Colonic mucosa (tissue), 4 donors: ENCODE measurements around the gene BCL2L1. TPM values are rescaled to one million over a fixed set of nuclear protein-coding genes. Genes with fewer than 3 reads are reported as not detected.

Experiments
- DNase-seq: peaks from one replicate; pipeline ENCODE4 v3.0.0-alpha.2; 2020
- H3K27ac ChIP-seq: fragments of 200-600 bp; one replicate; pipeline ENCODE4 v1.8.0; 2021
- H3K27me3 ChIP-seq: fragments of 200-600 bp; one replicate; pipeline ENCODE4 v1.8.0; 2021
- H3K36me3 ChIP-seq: fragments of 200-600 bp; one replicate; pipeline ENCODE4 v1.8.0; 2021
- H3K4me1 ChIP-seq: fragments of 200-600 bp; one replicate; pipeline ENCODE4 v1.8.0; 2021; ENCODE audit warnings: mild to moderate bottlenecking
- H3K4me3 ChIP-seq: fragments of 200-600 bp; one replicate; pipeline ENCODE4 v1.8.0; 2021
- H3K9ac ChIP-seq, 2 donors: one replicate each; pipeline ENCODE4 v1.7.0; 2013; ENCODE audit warnings: control low read depth in 2 of 2, low read depth in 2 of 2, low read length in 2 of 2
- H3K9me3 ChIP-seq: fragments of 200-600 bp; one replicate; pipeline ENCODE4 v1.8.0; 2021
- intact Hi-C: fragments of 100-400 bp; cut with DNase I; formaldehyde crosslinking; loops from one replicate; pipeline ENCODE4 v1.14.1; 2022
- total RNA-seq, 2 donors: library from RNA; stranded (reverse); fragmentation: NEBNext Ultra II Directional in 1 of 2; extraction: Animal tissue kit (Norgen Biotek cat#: 25700) in 1 of 2; gene quantifications; one replicate each; pipeline ENCODE4 v1.2.1, GENCODE V29; 2021
- TF ChIP-seq, protein P1 (sequence below): fragments of 200-600 bp; IDR thresholded peaks from one replicate; pipeline ENCODE4 v1.8.0; 2022; ENCODE audit warnings: antibody characterized with exemption, mild to moderate bottlenecking
- donor health status: healthy.
- donor health status: DM: no; HTN: no; CAD: no.
- donor health status: DM: no; HTN: no; CAD: no.

Gene BCL2L1
- total RNA-seq, 2 donors from 2014 or later: 55.9 to 59.4 TPM

DNA sequence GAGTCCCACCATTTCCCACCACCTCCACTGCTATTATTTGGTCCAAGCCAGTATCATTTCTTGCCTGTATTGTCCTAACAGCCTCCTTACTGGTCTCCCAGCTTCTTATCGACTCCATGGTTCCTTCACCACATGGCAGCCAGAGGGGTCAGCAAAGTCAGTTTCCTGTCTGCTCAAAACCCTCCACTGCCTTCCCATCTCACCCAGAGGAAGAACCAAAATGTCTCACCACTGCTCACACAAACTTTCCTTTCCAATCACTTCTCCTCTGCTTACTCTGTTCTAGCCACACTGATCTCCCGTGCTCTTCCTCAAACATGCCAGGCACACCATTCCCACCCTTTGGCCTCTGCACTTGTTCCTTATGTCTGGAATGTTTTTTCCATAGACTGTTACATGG is 39.7 kb downstream of the BCL2L1 start:
- intact Hi-C loops: no loop called here
- Histone ChIP-seq H3K4me1 (no peaks in the 10 kb centered on the region), H3K4me3 (no peak overlapping the region), H3K9ac (no peak overlapping the region), H3K9me3 (no peaks in the 10 kb centered on the region), H3K36me3 (no peaks in the 10 kb centered on the region), H3K27ac (no peak overlapping the region), H3K27me3 (no peaks in the 10 kb centered on the region)
- TF ChIP-seq, protein P1, sequence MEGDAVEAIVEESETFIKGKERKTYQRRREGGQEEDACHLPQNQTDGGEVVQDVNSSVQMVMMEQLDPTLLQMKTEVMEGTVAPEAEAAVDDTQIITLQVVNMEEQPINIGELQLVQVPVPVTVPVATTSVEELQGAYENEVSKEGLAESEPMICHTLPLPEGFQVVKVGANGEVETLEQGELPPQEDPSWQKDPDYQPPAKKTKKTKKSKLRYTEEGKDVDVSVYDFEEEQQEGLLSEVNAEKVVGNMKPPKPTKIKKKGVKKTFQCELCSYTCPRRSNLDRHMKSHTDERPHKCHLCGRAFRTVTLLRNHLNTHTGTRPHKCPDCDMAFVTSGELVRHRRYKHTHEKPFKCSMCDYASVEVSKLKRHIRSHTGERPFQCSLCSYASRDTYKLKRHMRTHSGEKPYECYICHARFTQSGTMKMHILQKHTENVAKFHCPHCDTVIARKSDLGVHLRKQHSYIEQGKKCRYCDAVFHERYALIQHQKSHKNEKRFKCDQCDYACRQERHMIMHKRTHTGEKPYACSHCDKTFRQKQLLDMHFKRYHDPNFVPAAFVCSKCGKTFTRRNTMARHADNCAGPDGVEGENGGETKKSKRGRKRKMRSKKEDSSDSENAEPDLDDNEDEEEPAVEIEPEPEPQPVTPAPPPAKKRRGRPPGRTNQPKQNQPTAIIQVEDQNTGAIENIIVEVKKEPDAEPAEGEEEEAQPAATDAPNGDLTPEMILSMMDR: no peak
- DNase-seq: no peak

DNA sequence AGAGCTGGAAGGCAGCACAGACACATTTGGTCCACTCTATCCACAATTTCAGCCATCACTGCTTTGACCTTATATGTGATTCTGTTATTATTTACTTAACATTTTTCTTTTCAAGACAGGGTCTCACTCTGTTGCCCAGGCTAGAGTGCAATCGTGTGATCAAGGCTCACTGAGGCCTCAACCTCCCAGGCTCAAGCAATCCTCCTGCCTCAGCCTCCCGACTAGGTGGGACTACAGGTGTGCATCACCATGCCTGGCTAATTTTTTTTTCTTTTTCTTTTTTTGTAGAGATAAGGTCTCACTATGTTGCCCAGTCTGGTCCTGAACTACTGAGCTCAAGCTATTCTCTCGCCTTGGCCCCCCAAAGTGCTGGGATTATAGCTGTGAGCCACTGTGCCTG is 40.3 kb downstream of the BCL2L1 start:
- Histone ChIP-seq H3K9me3 (no peaks in the 10 kb centered on the region), H3K27ac (no peak overlapping the region), H3K4me3 (no peak overlapping the region), H3K36me3 (no peaks in the 10 kb centered on the region), H3K27me3 (no peaks in the 10 kb centered on the region), H3K9ac (no peak overlapping the region), H3K4me1 (no peaks in the 10 kb centered on the region)
- DNase-seq: no peak
- TF ChIP-seq, protein P1: no peak
- intact Hi-C loops: no loop called here

DNA sequence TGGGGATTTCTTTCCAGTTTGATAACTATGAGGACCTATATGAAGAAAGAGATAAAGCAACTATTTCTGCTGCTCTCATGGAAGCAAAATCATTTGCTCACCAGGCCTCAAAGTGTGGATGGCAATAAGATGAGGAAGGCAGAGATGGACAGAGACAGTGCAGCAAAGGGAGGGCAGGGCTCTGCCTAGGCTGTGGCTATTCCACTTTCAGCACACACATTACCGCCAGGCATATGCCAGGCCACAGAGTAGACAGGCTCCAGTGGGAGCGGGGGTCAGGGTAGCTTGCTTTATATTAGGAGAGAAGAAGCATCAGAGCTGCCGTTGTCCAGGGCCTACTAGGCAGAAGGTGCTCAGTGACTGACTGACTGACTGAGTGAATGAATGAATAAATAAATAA is 40.9 kb downstream of the BCL2L1 start:
- TF ChIP-seq, protein P1: no peak
- no peaks in the 10 kb centered on the region for H3K27me3 ChIP-seq
- H3K9ac ChIP-seq: no peak overlapping the region
- no peak overlapping the region for H3K27ac ChIP-seq
- DNase-seq: no peak
- no peaks in the 10 kb centered on the region for H3K36me3 ChIP-seq
- H3K4me3 ChIP-seq: no peak overlapping the region
- no peaks in the 10 kb centered on the region for H3K9me3 ChIP-seq
- H3K4me1 ChIP-seq: no peaks in the 10 kb centered on the region
- intact Hi-C loops: no loop called here

DNA sequence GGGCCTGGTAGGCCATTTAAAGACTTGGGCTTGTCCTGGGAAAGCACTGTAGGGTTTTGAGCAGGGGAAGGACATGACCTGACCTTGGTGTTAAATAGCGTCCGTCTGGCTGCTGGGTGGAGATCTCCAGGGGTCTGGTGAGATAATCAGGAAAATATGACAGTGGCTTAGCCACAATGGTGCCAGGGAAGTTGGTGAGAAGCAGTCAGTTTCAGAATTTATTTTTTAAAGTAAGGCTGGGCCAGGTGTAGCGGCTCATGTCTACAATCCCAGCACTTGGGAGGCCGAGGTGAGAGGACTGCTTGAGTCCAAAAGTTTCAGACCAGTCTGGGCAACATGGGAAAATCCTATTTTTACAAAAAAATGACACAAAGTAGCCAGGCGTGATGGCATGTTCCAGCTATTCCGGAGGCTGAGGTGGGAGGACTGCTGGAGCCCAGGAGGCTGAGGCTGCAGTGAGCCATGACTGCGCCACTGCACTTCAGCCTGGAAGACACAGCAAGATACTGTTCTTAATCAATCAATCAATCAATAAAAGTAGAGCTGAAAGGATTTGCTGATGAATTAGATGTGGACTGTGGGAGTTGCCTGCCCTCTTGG is 41.4 kb downstream of the BCL2L1 start:
- Histone ChIP-seq H3K9me3 (no peaks in the 10 kb centered on the region), H3K4me3 (no peak overlapping the region), H3K9ac (no peak overlapping the region), H3K36me3 (no peaks in the 10 kb centered on the region), H3K4me1 (no peaks in the 10 kb centered on the region), H3K27me3 (no peaks in the 10 kb centered on the region), H3K27ac (no peak overlapping the region)
- no peak for DNase-seq
- TF ChIP-seq, protein P1: no peak
- intact Hi-C loops: no loop called here

DNA sequence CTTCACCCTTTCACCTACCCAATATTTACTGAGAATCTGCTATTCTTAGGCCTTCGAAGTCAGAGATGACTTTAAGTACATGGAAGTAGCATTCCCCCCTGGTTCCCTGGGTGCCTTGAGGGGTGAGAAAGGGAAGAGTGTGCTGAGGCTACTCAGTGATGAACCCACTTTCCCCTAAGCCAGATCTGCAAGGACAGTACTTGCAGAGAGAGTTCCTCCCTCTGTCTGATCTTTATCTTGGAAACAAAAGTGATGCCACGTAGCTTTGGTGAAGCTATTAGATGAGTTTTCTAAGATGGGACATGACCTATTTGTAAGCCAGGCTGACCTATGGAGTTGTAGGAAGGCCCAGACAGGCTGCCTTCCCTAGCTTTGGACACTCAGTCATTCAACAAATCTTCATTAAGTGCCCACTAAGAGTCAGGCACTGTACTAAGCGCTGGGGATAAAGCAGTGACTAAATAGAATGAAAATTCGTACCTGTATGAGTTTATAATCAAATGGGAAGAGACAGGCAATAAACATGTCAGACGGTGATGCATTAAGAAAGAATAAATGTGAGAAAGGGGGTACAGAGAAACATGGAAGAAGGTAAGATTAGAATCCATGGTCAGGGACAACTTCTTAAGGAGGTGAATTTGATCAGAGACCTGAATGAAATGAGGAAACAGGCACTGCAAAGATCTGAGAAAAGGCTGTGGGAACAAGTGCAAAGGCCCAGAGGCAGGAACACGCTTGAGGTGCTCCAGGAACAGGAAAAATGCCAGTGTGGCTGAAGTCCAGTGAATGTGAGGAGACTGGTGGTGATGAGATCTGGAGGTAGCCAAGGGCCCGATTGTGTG is 42.2 kb downstream of the BCL2L1 start:
- no peak overlapping the region for H3K27ac ChIP-seq

More for the DNA sequence above, 42.2 kb downstream of the BCL2L1 start:
- no peak for DNase-seq
- TF ChIP-seq, protein P1: no peak
- no peaks in the 10 kb centered on the region for H3K4me1 ChIP-seq
- H3K27me3 ChIP-seq: no peaks in the 10 kb centered on the region
- no peak overlapping the region for H3K4me3 ChIP-seq
- intact Hi-C loops: no loop called here
- H3K9me3 ChIP-seq: no peaks in the 10 kb centered on the region
- H3K36me3 ChIP-seq: no peaks in the 10 kb centered on the region
- H3K9ac ChIP-seq: no peak overlapping the region
